Fibroblast of peridontal ligament (primary cell): ENCODE data around the gene SEL1L3.

ENCODE experiments used
- DNase-seq: peaks from one replicate; pipeline ENCODE4 v3.0.0-alpha.2; 2010; ENCODE audit errors: extremely low read depth

Gene SEL1L3

DNA sequence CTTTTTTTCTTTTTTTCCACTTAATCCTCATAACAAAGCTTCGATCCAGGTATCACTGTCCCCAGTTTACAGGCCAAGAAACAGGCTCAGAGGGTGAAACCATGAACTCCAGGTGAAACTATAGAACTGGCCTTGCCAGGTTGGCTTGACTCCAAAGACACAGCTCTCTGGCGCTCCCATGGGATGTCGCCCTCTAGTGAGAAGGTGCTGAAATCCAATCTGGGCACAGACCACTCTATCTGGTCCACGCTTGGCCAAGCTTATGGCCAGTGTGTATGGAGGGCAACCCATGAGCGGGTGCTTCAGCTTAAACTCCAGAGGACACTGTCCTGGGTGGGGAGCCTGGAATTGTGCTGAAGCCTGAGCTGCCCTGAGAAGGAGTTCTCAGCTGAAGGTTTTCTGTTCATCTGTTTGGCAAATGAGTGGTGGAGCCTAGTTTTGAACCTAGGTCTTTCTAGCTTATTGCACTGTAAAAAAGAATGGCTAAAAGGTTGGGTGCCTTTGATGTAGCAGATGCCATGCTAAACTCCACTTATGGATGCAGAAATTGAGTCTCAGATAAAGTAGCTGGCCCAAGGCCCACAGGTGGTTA is 70.5 kb downstream of the SEL1L3 start:
- no peak for DNase-seq

DNA sequence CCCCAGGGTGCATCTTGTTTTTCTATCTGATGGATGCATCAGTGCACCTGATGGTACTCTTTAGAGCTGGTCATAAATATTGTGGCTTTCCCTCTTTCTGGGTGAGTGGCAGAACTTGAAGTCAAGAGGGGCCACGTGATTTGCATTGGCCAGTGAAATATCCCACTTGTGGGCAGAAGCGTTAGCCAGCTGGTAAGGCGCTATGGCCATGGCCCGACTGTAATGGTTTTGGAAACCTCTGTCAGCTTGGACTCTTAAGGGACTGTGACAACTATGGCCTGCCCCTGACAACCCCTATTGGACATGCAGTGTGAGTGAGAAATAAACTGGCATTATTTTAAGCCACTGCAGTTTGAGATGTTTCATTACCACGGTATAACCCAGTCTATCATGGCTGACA is 72.8 kb downstream of the SEL1L3 start:
- no peak for DNase-seq

DNA sequence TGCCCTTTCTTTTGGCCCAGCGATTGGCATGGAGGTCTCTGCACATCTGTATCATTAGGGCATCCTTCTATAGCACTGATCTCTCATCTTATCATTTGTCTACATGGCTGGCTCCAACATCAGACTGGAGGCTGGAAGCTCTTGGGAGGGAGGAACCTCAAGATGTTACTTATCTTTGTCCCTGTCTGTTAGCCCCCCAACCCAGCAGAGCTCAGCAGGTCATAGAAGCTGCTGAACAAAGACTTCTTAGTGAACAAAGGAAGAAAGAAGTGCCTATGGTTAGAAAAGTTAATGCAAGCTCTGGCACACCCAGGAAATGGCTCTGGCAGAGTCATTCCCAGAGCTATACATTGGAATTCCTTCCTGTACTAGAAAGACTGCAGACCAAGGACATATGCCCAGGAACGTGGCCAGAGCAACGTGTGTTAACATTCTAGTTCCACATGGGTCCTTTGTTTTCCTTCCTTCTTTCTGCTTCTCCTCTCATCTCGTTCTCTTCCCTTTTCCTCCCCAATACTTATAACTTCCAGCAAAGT is 74.0 kb downstream of the SEL1L3 start:
- no peak for DNase-seq

DNA sequence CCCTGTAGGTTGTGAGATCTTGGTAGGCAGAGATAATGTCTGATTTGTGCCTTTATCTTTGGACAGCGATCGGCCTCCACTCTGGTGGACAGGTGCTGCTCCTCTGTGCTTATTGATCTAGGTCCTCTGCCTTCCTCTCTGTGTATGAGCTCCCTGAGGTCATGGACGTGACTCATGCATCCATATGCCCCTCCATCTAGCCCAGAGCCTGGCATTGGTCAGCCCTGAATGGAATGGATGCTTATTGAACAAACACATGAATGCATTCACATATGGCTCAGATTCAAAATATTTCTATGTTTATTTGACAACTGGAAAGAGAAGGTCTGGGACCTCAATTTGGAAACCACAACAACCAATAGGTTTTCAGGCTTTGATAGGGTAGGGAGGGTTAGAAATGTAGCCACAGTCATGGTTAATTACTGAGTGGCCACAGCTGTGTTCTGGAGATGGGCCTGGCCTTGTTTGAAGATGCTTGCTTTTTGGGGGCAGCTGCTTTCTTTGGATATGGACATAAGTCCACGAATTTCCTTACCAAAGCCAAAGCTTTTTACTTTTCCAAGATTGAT is 76.2 kb downstream of the SEL1L3 start:
- DNase-seq: peak; percentile 82

DNA sequence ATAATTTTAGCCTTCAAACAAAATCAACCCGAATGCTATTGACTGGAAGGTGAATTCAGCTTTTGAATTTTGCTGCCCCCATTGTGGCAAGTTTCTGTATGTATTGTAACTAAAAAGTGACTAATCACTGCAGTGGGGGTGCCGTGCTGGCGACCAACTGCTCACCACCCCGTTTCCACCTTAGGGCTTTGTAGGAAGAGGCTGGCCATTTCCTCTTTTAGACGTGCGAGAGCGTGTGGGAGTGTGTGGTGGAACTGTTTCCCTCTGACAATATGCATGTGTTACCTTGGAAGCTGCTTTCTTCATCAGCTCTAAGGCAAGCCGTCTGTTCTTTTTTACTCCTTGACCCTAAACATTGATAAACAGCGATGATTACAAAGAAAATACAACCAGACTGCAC is 78.8 kb downstream of the SEL1L3 start:
- no peak for DNase-seq

DNA sequence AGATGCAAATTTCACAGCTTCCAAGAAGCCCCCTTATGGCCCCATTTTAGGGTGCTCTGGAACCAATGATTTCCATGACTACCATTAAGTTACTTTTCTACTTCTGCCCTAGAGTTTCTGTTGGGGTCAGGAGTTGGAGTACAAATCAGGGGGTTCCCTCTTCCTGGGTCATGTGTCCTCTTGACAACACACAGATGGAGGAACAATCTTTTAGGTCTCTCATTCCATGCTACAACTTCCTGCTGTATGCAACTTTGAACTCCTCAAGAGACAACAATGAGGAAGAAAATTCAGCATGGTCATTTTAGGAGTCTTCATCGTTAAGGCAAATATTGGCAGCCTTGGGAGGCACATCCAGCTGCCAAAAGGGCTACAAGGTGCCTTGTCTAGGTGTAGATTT is 79.7 kb downstream of the SEL1L3 start:
- no peak for DNase-seq

DNA sequence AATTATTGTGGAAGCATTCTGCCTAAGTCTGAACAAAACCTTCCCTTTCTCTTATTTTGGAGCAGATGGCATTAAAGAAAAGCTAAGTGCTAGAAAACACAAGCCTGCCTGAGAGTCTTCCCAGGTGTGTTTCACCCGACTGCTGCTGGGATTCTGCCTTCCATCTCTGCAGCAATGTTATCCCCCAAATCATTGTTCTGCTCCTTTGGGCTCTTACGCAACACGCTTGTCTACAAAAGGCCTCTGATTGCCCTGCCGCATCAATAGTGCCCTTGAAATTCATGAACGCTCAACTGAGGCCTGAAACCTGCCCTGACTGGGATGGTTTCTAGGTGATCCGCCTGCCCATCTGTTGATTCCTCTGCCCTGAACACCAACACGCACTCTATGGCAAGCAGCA is 80.3 kb downstream of the SEL1L3 start:
- DNase-seq: no peak

DNA sequence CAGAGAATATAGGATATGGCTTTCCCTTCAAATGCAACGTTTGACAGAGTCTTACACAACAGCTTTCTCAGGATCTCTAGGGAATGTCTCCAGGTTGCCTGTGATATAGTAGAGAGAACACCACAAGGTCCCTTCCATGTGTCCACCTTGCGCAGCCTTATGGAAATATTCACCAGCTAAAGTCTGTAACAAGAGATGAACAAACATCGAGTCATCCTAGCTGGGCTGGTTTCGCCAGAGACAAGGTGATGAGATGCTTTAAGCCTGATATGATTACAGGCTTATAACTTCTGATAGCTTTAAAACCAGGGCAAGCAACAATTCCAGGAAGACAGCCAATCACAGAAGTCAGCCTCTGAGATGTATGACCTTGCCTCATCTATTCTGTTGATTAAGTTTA is 83.8 kb downstream of the SEL1L3 start:
- no peak for DNase-seq

DNA sequence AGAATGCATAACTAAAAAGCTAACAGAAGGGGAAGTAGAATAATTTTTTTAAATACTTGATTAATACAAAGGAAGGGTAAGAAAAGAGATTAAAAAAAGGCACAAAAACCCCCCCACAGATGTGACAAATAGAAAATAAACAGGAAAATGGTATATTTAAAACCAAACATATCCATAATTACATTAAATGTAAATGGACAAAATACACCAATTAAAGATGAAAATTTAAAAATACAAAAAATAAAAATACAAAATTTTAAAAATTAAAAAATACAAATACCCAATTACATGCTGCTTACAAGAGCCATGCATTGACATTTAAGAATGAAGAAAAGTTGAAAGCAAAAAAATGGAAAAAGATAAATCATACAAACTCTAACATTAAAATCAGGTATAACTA is 86.0 kb downstream of the SEL1L3 start:
- no peak for DNase-seq

DNA sequence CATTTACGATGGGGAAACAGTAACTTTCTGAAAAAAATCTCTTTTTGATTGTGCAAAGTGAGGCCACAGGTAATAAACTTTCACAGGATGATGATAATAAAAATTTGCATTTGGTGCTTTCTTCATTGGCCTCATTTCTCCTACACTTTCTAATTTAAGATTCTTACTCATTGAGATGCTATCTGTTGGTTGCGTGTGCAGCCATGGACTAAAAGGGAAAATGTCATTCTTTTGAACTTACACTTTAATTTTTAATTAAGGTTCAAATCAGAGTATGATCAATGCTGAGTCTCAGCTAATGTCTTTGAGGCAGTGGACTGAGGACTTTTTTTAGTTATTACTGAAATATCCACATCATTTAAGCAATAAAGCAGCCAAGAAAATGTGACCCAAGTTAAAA is 87.6 kb downstream of the SEL1L3 start:
- no peak for DNase-seq

DNA sequence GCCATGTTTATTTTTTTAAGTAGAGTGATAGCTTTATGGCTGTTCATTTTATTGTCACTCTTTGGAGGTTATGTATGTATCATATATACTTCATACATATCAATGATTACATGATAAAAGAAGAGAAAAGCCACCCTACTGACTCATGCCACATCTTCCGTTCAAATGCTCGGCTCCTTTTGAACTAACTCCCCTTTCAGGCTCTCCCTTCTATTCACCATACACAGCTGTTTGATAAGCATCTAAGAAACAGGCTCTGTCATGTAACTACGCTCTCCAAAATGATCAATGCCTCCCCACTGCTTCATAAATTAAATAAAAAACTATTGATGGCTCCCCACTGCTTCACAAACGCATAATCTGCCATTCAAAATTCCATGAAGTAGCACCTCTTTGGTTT is 89.4 kb downstream of the SEL1L3 start:
- DNase-seq: no peak

DNA sequence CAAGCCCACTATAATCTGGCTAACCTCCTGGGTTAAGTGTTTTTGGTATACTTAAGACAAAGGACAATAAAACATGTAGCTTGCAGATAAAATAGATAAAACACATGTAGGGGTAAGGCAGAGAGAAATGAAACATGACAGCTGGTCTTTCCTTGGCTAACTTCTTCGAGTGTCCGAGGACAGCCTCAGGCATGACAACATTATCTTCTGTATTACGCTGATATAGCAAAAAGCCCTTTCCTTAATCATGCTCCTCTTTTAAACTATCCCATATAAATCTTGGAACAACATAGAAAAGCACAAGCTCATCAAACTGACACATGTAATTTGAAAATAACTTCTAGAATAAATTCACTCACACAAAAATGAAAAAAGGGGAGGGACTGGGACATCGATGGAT is 91.1 kb downstream of the SEL1L3 start:
- DNase-seq: no peak

DNA sequence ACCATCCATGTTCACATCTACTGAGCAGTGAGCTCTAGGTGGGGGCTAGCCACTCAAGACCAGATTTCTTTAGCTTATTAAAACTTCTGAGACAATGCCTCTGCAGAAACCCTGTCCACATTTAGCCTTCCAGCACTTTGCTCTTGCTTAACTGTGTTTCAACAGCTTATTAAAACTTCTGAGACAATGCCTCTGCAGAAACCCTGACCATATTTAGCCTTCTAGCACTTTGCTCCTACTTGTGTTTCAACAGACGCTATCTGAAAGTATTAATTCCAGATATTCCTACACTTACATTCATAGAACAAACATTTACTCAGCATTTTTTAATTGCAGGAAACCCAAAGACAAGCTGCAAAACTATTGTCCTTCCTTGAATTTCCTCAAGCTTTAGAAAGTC is 91.9 kb downstream of the SEL1L3 start:
- no peak for DNase-seq

DNA sequence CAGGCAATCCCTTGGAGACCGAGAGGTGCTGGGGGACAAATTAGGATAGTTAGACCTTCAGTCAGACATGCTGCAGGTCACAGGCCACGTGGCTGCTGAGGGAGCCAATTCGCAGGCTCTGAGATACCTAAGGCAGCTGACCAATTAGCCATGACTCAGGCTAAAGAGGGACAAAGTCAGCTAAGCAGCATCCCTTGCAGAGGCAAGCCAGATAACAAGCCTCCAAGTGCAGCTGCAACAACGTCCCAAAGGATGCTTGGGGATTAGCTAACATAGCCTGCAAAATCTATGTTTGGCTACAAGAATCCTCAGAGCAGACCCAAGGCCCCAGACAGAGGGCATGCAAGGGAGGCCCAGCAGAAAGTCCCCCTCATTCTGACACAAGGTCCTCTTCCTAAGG is 93.5 kb downstream of the SEL1L3 start:
- peak; percentile 30 for DNase-seq

DNA sequence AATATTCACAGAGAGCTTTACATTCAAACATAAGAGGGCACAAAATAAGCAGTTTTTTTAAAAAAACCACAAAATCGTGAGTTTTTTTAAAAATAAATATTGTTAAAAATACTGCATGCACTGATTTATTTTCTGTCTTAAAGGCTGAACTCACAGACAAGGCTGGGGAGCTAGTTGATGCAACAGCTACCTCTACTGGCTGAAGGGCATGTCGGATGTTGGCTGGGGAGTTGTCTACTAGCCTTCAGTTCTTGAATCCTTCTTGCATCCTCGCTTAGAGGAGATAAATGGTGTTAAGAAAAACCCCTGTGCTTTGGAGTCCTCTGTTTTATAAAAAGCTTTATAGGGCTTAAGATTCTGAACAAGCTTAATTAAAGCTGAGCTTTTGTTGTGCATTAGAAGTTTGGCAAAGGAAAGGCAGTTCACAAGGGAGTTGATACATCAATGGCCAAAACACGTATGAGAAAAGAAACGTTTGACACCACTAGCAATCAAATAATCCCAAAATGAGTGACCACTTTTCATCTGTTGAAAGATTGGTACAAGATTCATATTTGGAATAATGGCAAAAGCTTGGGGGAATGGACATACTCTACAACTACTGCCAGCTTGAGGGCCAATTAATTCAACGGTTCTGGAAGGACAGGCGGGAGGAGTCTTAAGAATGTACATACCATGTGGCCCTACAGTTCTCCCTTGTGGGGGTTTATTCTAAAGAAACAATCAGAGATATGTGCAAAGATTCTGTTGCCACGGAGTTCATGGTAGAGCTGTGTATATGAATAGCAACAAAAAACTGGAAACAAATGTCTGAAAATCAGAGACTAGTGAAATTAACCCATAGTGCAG is 94.7 kb downstream of the SEL1L3 start:
- peak; percentile 83 for DNase-seq

DNA sequence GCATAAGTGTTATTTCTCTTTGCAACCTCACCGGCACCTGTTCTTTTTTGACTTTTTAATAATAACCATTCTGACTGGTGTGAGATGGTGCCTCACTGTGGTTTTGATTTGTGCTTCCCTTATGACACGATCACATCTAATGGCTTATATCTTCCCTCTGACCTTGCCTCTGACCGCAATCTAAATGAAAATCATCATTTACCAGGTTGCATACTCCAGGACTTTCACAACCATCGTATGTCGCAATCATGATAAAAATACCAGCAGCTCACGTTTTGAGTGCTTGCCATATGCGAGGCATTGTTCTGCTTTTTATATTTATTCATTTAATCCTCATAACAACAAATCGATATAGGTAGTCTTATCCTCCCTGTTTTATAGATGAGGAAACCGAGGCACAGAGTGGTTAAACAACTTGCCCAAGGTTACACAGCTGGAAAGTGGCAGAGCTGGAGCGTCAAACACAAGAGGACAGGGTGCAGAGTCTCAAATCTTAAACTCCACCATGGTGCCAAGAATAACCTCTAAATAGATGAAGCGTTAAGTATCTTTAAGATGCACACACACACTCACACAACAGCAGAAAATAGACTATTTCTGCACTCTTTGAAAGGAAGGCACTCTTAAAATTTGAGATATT is 102.2 kb downstream of the SEL1L3 start:
- DNase-seq: peak; percentile 5

DNA sequence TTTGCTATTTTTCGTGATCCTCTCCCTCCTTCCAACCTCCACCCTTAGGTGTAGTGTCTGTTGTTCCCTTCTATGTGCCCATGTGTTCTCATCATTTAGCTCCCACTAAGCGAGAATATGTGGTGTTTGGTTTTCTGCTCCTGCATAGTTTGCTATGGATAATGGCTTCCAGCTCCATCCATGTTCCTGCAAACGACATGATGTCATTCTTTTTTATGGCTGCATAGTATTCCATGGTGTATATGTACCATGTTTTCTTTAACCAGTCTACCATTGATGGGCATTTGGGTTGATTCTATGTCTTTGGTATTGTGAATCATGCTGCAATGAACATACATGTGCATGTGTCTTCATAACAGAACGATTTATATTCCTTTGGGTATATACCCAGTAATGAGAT is 102.7 kb downstream of the SEL1L3 start:
- DNase-seq: no peak

DNA sequence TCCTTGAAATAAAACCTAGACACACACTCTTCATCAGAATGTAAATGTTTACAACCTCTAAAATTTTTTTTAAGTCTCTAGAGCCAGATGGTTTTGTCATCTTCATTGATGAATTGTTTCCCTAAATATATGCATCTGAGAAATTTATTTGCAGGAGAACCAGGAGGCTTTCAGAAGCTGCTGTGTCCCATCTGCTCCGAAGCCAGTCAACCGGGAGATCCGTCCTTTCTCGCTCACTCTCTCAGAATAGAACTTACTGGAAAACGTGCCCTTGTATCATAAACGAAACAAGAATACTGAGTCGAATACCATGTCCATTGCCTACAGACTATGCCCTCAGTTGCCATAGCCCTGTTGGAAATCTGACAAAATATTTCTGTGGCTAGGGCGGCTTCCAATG is 103.7 kb downstream of the SEL1L3 start:
- DNase-seq: no peak

DNA sequence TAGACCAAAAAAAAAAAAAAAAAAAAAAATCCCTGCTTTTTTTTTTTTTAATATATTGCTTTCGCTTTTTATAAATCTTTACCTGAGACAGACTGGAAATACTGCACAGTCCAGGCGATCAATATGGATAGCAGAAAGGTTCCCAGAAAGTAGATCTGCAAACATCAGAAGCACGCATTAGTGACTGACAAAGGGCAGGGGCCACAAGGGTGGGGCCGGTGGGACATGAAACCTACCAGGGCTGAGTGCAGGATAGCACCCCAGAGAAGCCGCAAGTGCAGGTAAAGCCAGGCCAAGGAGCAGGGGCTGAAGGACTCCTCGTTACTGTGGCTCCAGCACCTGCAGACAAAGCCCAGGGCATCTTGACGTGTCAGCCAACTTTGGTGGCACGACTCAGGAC is 105.3 kb downstream of the SEL1L3 start:
- no peak for DNase-seq

DNA sequence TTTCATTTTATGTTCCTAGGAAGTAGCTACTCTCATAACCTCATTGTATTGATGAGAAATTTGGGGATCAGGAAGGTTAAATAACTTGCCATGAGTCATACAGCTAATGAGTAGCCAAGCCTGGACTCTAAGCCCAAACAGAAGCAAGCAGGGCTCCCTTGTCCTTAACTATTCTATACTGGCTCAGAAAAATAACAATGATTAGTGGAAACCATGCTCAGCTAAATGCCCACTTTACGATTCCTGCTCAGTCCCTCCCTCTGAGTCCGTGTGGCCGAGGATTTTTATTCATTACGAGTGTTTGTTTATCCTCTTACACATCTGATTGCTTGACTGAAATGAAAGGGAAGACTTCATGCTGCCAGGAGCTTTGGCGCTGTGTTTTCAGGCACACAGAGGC is 106.3 kb downstream of the SEL1L3 start:
- DNase-seq: peak; percentile 5

DNA sequence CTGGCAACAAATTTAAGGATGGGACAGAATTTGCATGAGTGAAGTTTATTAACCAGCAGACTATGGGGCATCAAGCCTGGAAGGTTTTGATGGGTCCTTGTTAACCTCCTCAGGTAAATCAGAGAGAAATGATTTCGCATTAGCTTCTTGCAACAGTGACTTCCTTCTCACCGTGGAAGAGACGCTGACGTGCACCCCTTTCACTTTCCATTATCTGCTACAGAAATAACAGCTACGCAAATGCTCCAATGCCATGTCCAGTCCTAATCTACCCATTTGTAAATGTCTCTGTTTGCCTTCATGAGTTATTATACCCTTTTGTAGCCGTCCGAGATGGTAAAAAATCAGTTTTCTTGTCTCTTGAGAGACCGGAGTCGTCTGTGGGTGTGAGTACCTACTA is 106.9 kb downstream of the SEL1L3 start:
- DNase-seq: no peak

DNA sequence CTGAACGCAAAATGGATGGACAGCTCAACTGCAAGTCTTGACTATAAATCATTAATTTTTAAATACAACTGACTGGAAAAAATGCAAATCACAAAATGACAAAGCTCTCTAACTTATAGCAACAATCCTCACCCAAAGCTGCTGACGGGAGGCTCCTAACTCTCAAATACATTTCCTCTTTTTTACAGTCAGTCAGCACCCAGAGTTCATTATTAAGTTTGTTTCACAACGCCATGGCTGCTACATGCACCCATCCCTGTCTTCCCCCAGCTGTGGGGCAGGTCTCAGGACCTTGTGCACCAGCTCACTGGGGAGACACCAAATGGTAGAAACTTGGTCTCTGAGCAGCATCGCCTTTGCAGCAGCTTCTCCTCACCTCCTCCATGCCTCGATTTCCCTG is 109.5 kb downstream of the SEL1L3 start:
- DNase-seq: no peak

DNA sequence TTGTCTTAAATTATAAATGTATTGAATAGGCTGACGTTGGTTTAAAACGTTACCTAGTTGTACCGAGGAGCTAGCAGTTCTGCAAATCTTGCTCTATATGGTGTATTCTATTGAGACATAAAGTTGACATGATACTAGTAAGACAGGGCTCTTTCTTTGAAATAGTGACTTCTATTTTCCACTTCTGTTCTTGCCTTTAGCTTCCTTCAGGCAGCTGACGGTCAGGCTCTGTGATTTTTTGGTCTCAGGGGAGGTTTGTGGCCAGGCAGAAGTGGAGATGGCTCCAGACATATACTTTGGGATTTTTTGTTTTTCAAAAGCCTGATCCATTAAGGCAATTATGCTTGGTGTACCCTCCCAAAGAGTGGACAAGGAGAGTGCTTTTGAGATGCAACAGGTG is 111.9 kb downstream of the SEL1L3 start:
- no peak for DNase-seq
